ENCODE results near the gene PRC1.

PRC1 gene

GRCh38 chr15:90948506-90948905 is 45.8 kb downstream of the PRC1 start:
- no peaks in the 10 kb centered on the region for H3K9me3 ChIP-seq (ENCODE audit: control insufficient read depth, insufficient read depth, low read length)
- H3K27ac ChIP-seq (ENCODE audit: low read depth, low read length) = no peak overlapping the region
- no peaks in the 10 kb centered on the region for H3F3A ChIP-seq (ENCODE audit: control insufficient read depth, insufficient read depth)
- H3K4me3 ChIP-seq (ENCODE audit: low read length) = no peak overlapping the region
- no peaks in the 10 kb centered on the region for H3K27me3 ChIP-seq (ENCODE audit: control insufficient read depth, low read length)
- H3K79me2 ChIP-seq (ENCODE audit: control insufficient read depth, low read length) = no peaks in the 10 kb centered on the region
- TF ChIP-seq EZH2phosphoT487 (IDR thresholded peaks at IDR 0.05; ENCODE audit: borderline replicate concordance, low read length) (no peak), CTCF (IDR thresholded peaks at IDR 0.05; ENCODE audit: low read depth, low read length, poor library complexity, severe bottlenecking) (no peak)
- H3K36me3 ChIP-seq (ENCODE audit: control insufficient read depth, low read length) = peaks cover 77% of the 10 kb centered on the region
- H3K4me1 ChIP-seq (ENCODE audit: control insufficient read depth, low read length) = no peaks in the 10 kb centered on the region
- H3K4me2 ChIP-seq (ENCODE audit: low read length) = no peak overlapping the region
- no peaks in the 10 kb centered on the region for H4K20me1 ChIP-seq (ENCODE audit: control insufficient read depth, insufficient read depth, low read depth, low read length)
- H3K9me2 ChIP-seq (replicated peaks; ENCODE audit: control insufficient read depth, low read length) = no peaks in the 10 kb centered on the region

- Histone ChIP-seq H3F3A (ENCODE audit: control insufficient read depth, insufficient read depth) (no peaks in the 10 kb centered on the region), H3K27ac (ENCODE audit: low read depth, low read length) (no peak overlapping the region), H3K4me2 (ENCODE audit: low read length) (no peak overlapping the region), H3K9me2 (replicated peaks; ENCODE audit: control insufficient read depth, low read length) (no peaks in the 10 kb centered on the region), H3K27me3 (ENCODE audit: control insufficient read depth, low read length) (no peaks in the 10 kb centered on the region), H3K9me3 (ENCODE audit: control insufficient read depth, insufficient read depth, low read length) (no peaks in the 10 kb centered on the region), H3K4me3 (ENCODE audit: low read length) (no peak overlapping the region), H3K36me3 (ENCODE audit: control insufficient read depth, low read length) (peaks cover 77% of the 10 kb centered on the region), H4K20me1 (ENCODE audit: control insufficient read depth, insufficient read depth, low read depth, low read length) (no peaks in the 10 kb centered on the region), H3K79me2 (ENCODE audit: control insufficient read depth, low read length) (no peaks in the 10 kb centered on the region), H3K4me1 (ENCODE audit: control insufficient read depth, low read length) (no peaks in the 10 kb centered on the region)
- TF ChIP-seq EZH2phosphoT487 (IDR thresholded peaks at IDR 0.05; ENCODE audit: borderline replicate concordance, low read length) = no peak
- TF ChIP-seq CTCF (IDR thresholded peaks at IDR 0.05; ENCODE audit: low read depth, low read length, poor library complexity, severe bottlenecking) = no peak
Measured at GRCh38 chr15:90947577-90948357, 46.6 kb downstream of the PRC1 start.

- Histone ChIP-seq H3K27me3 (ENCODE audit: control insufficient read depth, low read length) (no peaks in the 10 kb centered on the region), H3K36me3 (ENCODE audit: control insufficient read depth, low read length) (peaks cover 80% of the 10 kb centered on the region), H3K9me3 (ENCODE audit: control insufficient read depth, insufficient read depth, low read length) (no peaks in the 10 kb centered on the region), H3K4me1 (ENCODE audit: control insufficient read depth, low read length) (no peaks in the 10 kb centered on the region), H3K4me3 (ENCODE audit: low read length) (no peak overlapping the region), H4K20me1 (ENCODE audit: control insufficient read depth, insufficient read depth, low read depth, low read length) (no peaks in the 10 kb centered on the region), H3F3A (ENCODE audit: control insufficient read depth, insufficient read depth) (no peaks in the 10 kb centered on the region), H3K4me2 (ENCODE audit: low read length) (no peak overlapping the region), H3K9me2 (replicated peaks; ENCODE audit: control insufficient read depth, low read length) (no peaks in the 10 kb centered on the region), H3K79me2 (ENCODE audit: control insufficient read depth, low read length) (no peaks in the 10 kb centered on the region), H3K27ac (ENCODE audit: low read depth, low read length) (no peak overlapping the region)
- TF ChIP-seq CTCF (IDR thresholded peaks at IDR 0.05; ENCODE audit: low read depth, low read length, poor library complexity, severe bottlenecking) (no peak), EZH2phosphoT487 (IDR thresholded peaks at IDR 0.05; ENCODE audit: borderline replicate concordance, low read length) (no peak)
Measured at GRCh38 chr15:90946941-90947576, 47.3 kb downstream of the PRC1 start.
